GM21619 (cell line): ENCODE results near the gene ENPP7.

Source experiments
- ATAC-seq: cut with Tn5 transposase; IDR thresholded peaks from one replicate; pipeline ENCODE4 v1.9.1; 2021; ENCODE audit not compliant: unreplicated experiment

ENPP7 gene

GRCh38 chr17:79730769-79731483 is at the start of gene ENPP7:
ENPP7 (plus strand) TSS chr17:79730943; CDS start chr17:79731140, 197 bp downstream.
- ATAC-seq, result no peak

- no peak for ATAC-seq
Measured at GRCh38 chr17:79681101-79681621, 49.6 kb upstream of the ENPP7 start.

- no peak for ATAC-seq
Measured at GRCh38 chr17:79681628-79682261, 49.0 kb upstream of the ENPP7 start.

- no peak for ATAC-seq
Measured at GRCh38 chr17:79683365-79683764, 47.4 kb upstream of the ENPP7 start.

- ATAC-seq, result no peak
Measured at GRCh38 chr17:79684132-79684985, 46.4 kb upstream of the ENPP7 start.

- ATAC-seq, result no peak
Measured at GRCh38 chr17:79685121-79685520, 45.6 kb upstream of the ENPP7 start.

GRCh38 chr17:79686476-79686875 is 44.3 kb upstream of the ENPP7 start:
- ATAC-seq, result no peak

GRCh38 chr17:79690466-79690865 is 40.3 kb upstream of the ENPP7 start:
- no peak for ATAC-seq

GRCh38 chr17:79690988-79691836 is 39.5 kb upstream of the ENPP7 start:
- ATAC-seq, result no peak

GRCh38 chr17:79691931-79692330 is 38.8 kb upstream of the ENPP7 start:
- no peak for ATAC-seq

GRCh38 chr17:79693419-79693818 is 37.3 kb upstream of the ENPP7 start:
- ATAC-seq, result no peak

GRCh38 chr17:79695293-79695790 is 35.4 kb upstream of the ENPP7 start:
- no peak for ATAC-seq

GRCh38 chr17:79695797-79696609 is 34.7 kb upstream of the ENPP7 start:
- no peak for ATAC-seq

GRCh38 chr17:79696610-79696982 is 34.1 kb upstream of the ENPP7 start:
- no peak for ATAC-seq

- no peak for ATAC-seq
Measured at GRCh38 chr17:79698146-79698846, 32.4 kb upstream of the ENPP7 start.

- no peak for ATAC-seq
Measured at GRCh38 chr17:79699386-79700036, 31.2 kb upstream of the ENPP7 start.

- ATAC-seq, result no peak
Measured at GRCh38 chr17:79700592-79700991, 30.2 kb upstream of the ENPP7 start.

- no peak for ATAC-seq
Measured at GRCh38 chr17:79702034-79702433, 28.7 kb upstream of the ENPP7 start.
